Memory B cell (primary cell): ENCODE data around the gene OOSP4B.
"Not testable (repeated sequence)": the region's sequence is repeated elsewhere in the genome, so short reads cannot be mapped to it uniquely, and the experiment has no call there.

ENCODE experiments used
- ATAC-seq: fragments of 150-1000 bp; cut with Tn5 transposase; 2 replicates; pipeline ENCODE4 v1.10.0; 2021; ENCODE audit warnings: low read depth, mild to moderate bottlenecking, moderate library complexity
- DNase-seq, 2 donors: peaks; one replicate each; pipeline ENCODE4 v3.0.0; 2022; ENCODE audit warnings: low spot score in 2 of 2
- H3K27ac Mint-ChIP-seq: one replicate; pipeline ENCODE4 v1.8.0; 2022; ENCODE audit warnings: mild to moderate bottlenecking, moderate library complexity, mixed read lengths
- H3K27me3 Mint-ChIP-seq: one replicate; pipeline ENCODE4 v1.8.0; 2022; ENCODE audit warnings: mixed read lengths
- H3K36me3 Mint-ChIP-seq: one replicate; pipeline ENCODE4 v1.8.0; 2022; ENCODE audit warnings: mild to moderate bottlenecking, mixed read lengths
- H3K4me1 Mint-ChIP-seq: one replicate; pipeline ENCODE4 v1.8.0; 2022; ENCODE audit warnings: mixed read lengths
- H3K4me3 Mint-ChIP-seq: one replicate; pipeline ENCODE4 v1.8.0; 2022; ENCODE audit warnings: mild to moderate bottlenecking, moderate library complexity, mixed read lengths
- H3K9me3 Mint-ChIP-seq: one replicate; pipeline ENCODE4 v1.8.0; 2022; ENCODE audit warnings: mixed read lengths

The OOSP4B gene

GRCh38 chr11:60020376-60020775, 3.4 kb downstream of the OOSP4B start:
- not testable (repeated sequence) for DNase-seq, H3K4me3 Mint-ChIP-seq, H3K4me1 Mint-ChIP-seq, H3K27ac Mint-ChIP-seq, H3K36me3 Mint-ChIP-seq, ATAC-seq, H3K27me3 Mint-ChIP-seq, H3K9me3 Mint-ChIP-seq

DNA sequence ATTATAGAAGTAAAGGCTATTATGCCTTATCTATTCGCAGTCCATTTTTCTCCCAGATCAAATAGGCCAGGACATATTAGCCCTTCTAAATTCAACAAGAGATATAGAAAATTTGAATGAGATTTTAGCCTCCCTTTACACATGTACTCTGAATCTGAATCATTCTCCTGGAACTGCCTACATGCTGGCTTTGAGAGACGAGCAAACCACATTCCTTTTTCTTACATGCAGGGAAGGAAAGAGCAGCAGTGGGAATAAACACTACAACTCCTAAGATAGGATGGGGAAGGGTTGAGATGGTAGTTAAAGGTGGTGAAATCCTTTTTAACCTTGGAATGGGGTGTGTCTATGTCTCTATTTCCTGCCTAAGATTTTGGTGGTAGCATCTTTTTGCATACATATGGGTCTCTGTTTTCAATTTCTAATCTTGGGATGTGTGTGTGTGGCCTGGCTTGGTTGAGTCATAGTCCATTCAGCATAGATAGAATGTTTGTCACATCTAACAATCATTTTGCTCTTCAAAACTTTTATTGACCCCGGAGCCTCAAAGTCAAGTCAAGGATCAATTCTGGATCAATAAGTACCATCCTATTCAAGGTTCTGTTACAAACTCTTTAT, 12.1 kb downstream of the OOSP4B start:
- no peaks in the 10 kb centered on the region for H3K4me1 Mint-ChIP-seq
- DNase-seq, result no peak
- no peaks in the 10 kb centered on the region for H3K9me3 Mint-ChIP-seq
- H3K27me3 Mint-ChIP-seq, result peaks cover 2% of the 10 kb centered on the region
- H3K4me3 Mint-ChIP-seq, result no peak overlapping the region
- ATAC-seq, result no peak
- peaks cover 1% of the 10 kb centered on the region for H3K36me3 Mint-ChIP-seq
- H3K27ac Mint-ChIP-seq, result no peak overlapping the region

DNA sequence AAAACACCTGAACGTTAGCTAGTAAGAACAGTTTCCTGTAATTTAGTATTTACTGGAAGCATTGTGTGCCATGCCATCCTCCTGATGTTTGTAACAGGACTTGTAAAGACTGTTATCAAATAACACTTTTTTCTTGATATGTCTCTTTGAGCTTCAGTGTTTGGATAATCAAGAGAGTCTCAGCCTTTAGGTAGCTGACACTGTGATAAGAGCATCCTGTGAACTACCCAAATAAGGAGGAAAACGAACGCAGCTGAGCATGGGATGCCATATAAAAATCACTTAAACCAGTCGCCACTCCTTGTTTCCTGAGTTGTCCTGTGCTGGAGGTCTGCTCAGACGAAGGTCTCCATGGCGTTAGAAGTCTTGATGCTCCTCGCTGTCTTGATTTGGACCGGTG, 23.1 kb downstream of the OOSP4B start, which contains the start of gene OOSP2:
TSS of gene OOSP2 (plus strand) at position 301 of the 400 bp plus-strand sequence. CDS start at position 352, 51 bp downstream.
- ATAC-seq, result no peak
- Mint-ChIP-seq H3K27me3 (peaks cover 4% of the 10 kb centered on the region), H3K9me3 (no peaks in the 10 kb centered on the region), H3K4me1 (no peaks in the 10 kb centered on the region), H3K27ac (no peak within 1 kb of the TSS), H3K36me3 (no peaks in the 10 kb centered on the region), H3K4me3 (no peak within 1 kb of the TSS)
- no peak for DNase-seq

DNA sequence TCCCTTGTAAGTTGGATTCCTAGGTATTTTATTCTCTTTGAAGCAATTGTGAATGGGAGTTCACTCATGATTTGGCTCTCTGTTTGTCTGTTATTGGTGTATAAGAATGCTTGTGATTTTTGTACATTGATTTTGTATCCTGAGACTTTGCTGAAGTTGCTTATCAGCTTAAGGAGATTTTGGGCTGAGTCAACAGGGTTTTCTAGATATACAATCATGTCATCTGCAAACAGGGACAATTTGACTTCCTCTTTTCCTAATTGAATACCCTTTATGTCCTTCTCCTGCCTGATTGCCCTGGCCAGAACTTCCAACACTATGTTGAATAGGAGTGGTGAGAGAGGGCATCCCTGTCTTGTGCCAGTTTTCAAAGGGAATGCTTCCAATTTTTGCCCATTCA, 33.4 kb downstream of the OOSP4B start:
- H3K27ac Mint-ChIP-seq, DNase-seq, H3K4me3 Mint-ChIP-seq, H3K36me3 Mint-ChIP-seq, H3K4me1 Mint-ChIP-seq, H3K9me3 Mint-ChIP-seq, H3K27me3 Mint-ChIP-seq, ATAC-seq: not testable (repeated sequence)

GRCh38 chr11:60050839-60051238, 33.9 kb downstream of the OOSP4B start:
- not testable (repeated sequence) for DNase-seq, H3K27me3 Mint-ChIP-seq, ATAC-seq, H3K36me3 Mint-ChIP-seq, H3K4me1 Mint-ChIP-seq, H3K9me3 Mint-ChIP-seq, H3K4me3 Mint-ChIP-seq, H3K27ac Mint-ChIP-seq

DNA sequence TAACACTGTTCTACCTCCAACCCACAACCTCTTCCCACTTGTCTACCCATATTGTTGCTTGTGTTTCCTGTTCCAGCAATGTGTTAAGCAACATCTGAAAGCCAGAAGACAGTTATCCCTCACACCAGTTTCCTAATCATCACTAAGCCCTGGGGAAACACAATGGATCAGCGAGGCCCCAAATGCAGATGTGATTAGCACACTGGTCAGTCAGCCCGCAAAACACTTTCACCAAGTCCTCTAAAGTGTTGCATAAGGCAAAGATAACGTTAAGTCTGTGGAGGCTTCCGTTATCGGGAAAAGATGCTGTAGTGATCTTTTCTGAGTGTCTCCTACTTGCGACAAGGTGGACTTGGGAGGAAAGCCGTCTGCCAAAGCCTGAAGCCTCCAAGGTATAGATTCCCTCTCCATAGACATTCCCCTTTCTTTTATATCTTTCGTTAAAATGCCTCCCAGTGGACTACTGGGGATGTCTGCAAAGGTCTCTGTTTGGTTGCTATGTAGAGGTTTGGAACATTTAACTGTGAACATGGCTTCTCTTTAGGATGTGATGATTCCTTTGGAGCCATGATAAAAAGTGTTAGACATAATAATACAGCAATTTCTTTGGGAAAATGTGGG, 39.5 kb downstream of the OOSP4B start, which contains the start of gene MS4A3:
TSS of gene MS4A3 (plus strand) at position 317 of the 621 bp plus-strand sequence. CDS start 4,496 bp downstream, outside the sequence.
- no peaks in the 10 kb centered on the region for H3K36me3 Mint-ChIP-seq
- ATAC-seq (no peak), DNase-seq (no peak)
- H3K4me1 Mint-ChIP-seq, result no peaks in the 10 kb centered on the region
- peaks cover 9% of the 10 kb centered on the region for H3K27me3 Mint-ChIP-seq
- no peak within 1 kb of the TSS for H3K27ac Mint-ChIP-seq
- H3K9me3 Mint-ChIP-seq, result peaks cover 3% of the 10 kb centered on the region
- H3K4me3 Mint-ChIP-seq, result no peak within 1 kb of the TSS

- no peak for ATAC-seq
- peaks cover 9% of the 10 kb centered on the region for H3K27me3 Mint-ChIP-seq
These were observed 42.1 kb downstream of the OOSP4B start for GRCh38 chr11:60059052-60059451.

DNA sequence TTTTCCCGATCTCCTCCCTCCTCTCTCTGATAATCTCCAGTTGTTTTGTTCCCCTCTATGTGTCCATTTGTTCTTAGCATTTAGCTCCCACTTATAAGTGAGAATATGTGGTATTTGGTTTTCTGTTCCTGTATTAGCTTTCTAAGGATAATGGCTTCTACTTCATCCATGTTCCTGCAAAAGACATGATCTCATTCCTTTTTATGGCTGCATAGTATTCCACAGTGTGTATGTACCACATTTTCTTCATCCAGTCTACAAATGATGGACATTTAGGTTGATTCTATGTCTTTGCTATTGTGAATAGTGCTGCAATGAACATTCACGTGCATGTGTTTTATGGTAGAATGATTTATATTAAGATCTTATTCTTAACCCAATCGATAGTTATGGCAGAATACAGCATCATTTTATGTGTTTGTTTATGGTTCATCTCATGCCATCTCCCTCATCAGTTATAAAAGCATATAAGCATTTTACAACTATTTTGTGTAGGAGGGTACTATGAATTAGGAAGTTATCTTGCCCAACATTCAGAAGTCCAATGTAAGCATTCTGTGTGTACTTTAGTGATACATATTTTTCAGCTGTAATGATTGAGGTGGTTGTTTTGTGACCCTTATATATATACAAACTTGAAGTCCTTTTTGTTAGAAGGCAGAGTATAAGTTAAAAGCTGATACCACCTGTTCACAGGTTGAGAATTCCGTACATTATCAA, 42.7 kb downstream of the OOSP4B start:
- no peaks in the 10 kb centered on the region for H3K4me1 Mint-ChIP-seq
- H3K27me3 Mint-ChIP-seq, result peaks cover 9% of the 10 kb centered on the region
- peaks cover 3% of the 10 kb centered on the region for H3K9me3 Mint-ChIP-seq
- DNase-seq (no peak), ATAC-seq (no peak)
- no peak overlapping the region for H3K27ac Mint-ChIP-seq
- no peaks in the 10 kb centered on the region for H3K36me3 Mint-ChIP-seq
- H3K4me3 Mint-ChIP-seq, result no peak overlapping the region

More at GRCh38 chr11:60059052-60059451, 42.1 kb downstream of the OOSP4B start:
- Mint-ChIP-seq H3K27ac (no peak overlapping the region), H3K36me3 (no peaks in the 10 kb centered on the region), H3K4me1 (no peaks in the 10 kb centered on the region), H3K9me3 (peaks cover 3% of the 10 kb centered on the region), H3K4me3 (no peak overlapping the region)
- DNase-seq, result no peak

- H3K36me3 Mint-ChIP-seq, result no peaks in the 10 kb centered on the region
- no peak overlapping the region for H3K4me3 Mint-ChIP-seq
- H3K4me1 Mint-ChIP-seq, result no peaks in the 10 kb centered on the region
- ATAC-seq (peak; percentile 32), DNase-seq (no peak)
- no peaks in the 10 kb centered on the region for H3K27me3 Mint-ChIP-seq
- peaks cover 3% of the 10 kb centered on the region for H3K9me3 Mint-ChIP-seq
- no peak overlapping the region for H3K27ac Mint-ChIP-seq
These were observed 47.1 kb downstream of the OOSP4B start for GRCh38 chr11:60064111-60064510.

- no peak overlapping the region for H3K27ac Mint-ChIP-seq
- no peaks in the 10 kb centered on the region for H3K4me1 Mint-ChIP-seq
- H3K36me3 Mint-ChIP-seq, result no peaks in the 10 kb centered on the region
- H3K9me3 Mint-ChIP-seq, result no peaks in the 10 kb centered on the region
- H3K4me3 Mint-ChIP-seq, result no peak overlapping the region
- DNase-seq (no peak), ATAC-seq (no peak)
- H3K27me3 Mint-ChIP-seq, result peaks cover 4% of the 10 kb centered on the region
These were observed 48.8 kb downstream of the OOSP4B start for GRCh38 chr11:60065801-60066200.

- no peak for ATAC-seq
- no peaks in the 10 kb centered on the region for H3K4me1 Mint-ChIP-seq
- DNase-seq, result no peak
- no peak overlapping the region for H3K4me3 Mint-ChIP-seq
- no peaks in the 10 kb centered on the region for H3K36me3 Mint-ChIP-seq
- peaks cover 7% of the 10 kb centered on the region for H3K27me3 Mint-ChIP-seq
- H3K27ac Mint-ChIP-seq, result no peak overlapping the region
- H3K9me3 Mint-ChIP-seq, result peaks cover 2% of the 10 kb centered on the region
These were observed 52.5 kb downstream of the OOSP4B start for GRCh38 chr11:60069450-60069849.

- not testable (repeated sequence) for H3K4me3 Mint-ChIP-seq, ATAC-seq, H3K36me3 Mint-ChIP-seq, DNase-seq, H3K27me3 Mint-ChIP-seq, H3K9me3 Mint-ChIP-seq, H3K4me1 Mint-ChIP-seq, H3K27ac Mint-ChIP-seq
These were observed 54.7 kb downstream of the OOSP4B start for GRCh38 chr11:60071644-60072043.

DNA sequence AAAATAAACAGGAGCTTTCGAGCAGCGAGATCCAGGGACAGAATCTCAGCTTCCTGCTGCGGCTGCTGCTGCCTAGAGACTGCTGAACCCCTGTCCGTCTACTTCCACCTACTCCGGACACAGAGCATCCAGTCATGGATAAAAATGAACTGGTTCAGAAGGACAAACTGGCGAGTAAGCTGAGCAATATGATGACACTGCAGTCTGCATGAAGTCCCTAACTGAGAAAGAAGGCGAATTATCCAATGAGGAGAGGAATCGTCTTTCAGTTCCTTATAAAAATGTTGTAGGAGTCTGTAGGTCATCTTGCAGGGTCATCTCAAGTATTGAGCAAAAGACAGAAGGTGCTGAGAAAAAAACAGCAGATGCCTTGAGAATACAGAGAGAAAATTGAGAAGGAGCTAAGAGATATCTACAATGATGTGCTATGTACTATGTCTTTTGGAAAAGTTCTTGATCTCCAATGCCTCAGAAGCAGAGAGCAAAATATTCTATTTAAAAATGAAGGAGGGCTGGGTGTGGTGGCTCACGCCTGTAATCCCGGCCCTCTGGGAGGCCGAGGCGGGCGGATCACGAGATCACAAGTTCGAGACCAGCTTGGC, 60.3 kb downstream of the OOSP4B start:
- H3K9me3 Mint-ChIP-seq, result peaks cover 10% of the 10 kb centered on the region
- H3K4me3 Mint-ChIP-seq, result no peak overlapping the region
- no peak for ATAC-seq
- H3K27me3 Mint-ChIP-seq, result peaks cover 4% of the 10 kb centered on the region
- H3K27ac Mint-ChIP-seq, result no peak overlapping the region
- no peak for DNase-seq
- H3K4me1 Mint-ChIP-seq, result no peaks in the 10 kb centered on the region
- H3K36me3 Mint-ChIP-seq, result no peaks in the 10 kb centered on the region

- ATAC-seq, result no peak
- H3K27me3 Mint-ChIP-seq, result peaks cover 4% of the 10 kb centered on the region
These were observed 61.0 kb downstream of the OOSP4B start for GRCh38 chr11:60077981-60078380.

More at GRCh38 chr11:60077981-60078380, 61.0 kb downstream of the OOSP4B start:
- no peak overlapping the region for H3K27ac Mint-ChIP-seq
- H3K4me3 Mint-ChIP-seq, result no peak overlapping the region
- H3K36me3 Mint-ChIP-seq, result no peaks in the 10 kb centered on the region
- no peaks in the 10 kb centered on the region for H3K4me1 Mint-ChIP-seq
- no peak for DNase-seq
- H3K9me3 Mint-ChIP-seq, result peaks cover 12% of the 10 kb centered on the region
